ENCODE data around the gene FAM20A. TPM values are rescaled to one million over a fixed set of nuclear protein-coding genes. Genes with fewer than 3 reads are reported as not detected.

The FAM20A gene
- total RNA-seq, 2 donors from 2014 or later: 24.8 to 25.3 TPM

GRCh38 chr17:68567035-68567434, 34.1 kb downstream of the FAM20A start:
- ATAC-seq (ENCODE audit: insufficient number of reproducible peaks, low FRiP score, low read depth): no peak
- no peaks in the 10 kb centered on the region for H3K27me3 ChIP-seq (replicated peaks; ENCODE audit: insufficient read depth)
- H3K27ac ChIP-seq: no peak overlapping the region
- H3K36me3 ChIP-seq: no peaks in the 10 kb centered on the region
- no peaks in the 10 kb centered on the region for H3K9me3 ChIP-seq
- DNase-seq (ENCODE audit: low spot score): no peak
- H3K4me3 ChIP-seq: no peak overlapping the region
- H3K4me1 ChIP-seq (ENCODE audit: control insufficient read depth in 1 of 2, low read depth in 2 of 2): peaks cover 4 to 15% of the 10 kb centered on the region in 2 donors
- TF ChIP-seq CTCF (IDR thresholded peaks at IDR 0.05): no peak

DNA sequence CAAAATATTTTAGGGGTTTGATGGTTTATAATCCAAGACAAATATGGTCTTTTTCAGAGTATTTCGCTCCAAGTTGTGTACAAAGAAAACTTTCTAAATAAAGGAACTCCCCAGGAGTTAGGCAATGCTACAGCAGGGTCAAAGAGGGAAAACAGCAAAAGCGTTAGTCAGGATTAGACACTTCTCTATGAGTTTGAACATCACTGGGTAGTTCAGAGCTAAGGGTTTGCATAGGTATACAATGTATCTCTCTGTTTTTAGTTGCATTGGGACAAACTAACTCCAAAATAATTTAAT, 34.8 kb downstream of the FAM20A start:
- Histone ChIP-seq H3K36me3 (no peaks in the 10 kb centered on the region), H3K27ac (no peak overlapping the region), H3K9me3 (no peaks in the 10 kb centered on the region), H3K27me3 (replicated peaks; ENCODE audit: insufficient read depth) (no peaks in the 10 kb centered on the region), H3K4me1 (ENCODE audit: control insufficient read depth in 1 of 2, low read depth in 2 of 2) (peaks cover 4 to 21% of the 10 kb centered on the region in 2 donors), H3K4me3 (no peak overlapping the region)
- ATAC-seq (ENCODE audit: insufficient number of reproducible peaks, low FRiP score, low read depth): no peak
- no peak for TF ChIP-seq CTCF (IDR thresholded peaks at IDR 0.05)
- no peak for DNase-seq (ENCODE audit: low spot score)

DNA sequence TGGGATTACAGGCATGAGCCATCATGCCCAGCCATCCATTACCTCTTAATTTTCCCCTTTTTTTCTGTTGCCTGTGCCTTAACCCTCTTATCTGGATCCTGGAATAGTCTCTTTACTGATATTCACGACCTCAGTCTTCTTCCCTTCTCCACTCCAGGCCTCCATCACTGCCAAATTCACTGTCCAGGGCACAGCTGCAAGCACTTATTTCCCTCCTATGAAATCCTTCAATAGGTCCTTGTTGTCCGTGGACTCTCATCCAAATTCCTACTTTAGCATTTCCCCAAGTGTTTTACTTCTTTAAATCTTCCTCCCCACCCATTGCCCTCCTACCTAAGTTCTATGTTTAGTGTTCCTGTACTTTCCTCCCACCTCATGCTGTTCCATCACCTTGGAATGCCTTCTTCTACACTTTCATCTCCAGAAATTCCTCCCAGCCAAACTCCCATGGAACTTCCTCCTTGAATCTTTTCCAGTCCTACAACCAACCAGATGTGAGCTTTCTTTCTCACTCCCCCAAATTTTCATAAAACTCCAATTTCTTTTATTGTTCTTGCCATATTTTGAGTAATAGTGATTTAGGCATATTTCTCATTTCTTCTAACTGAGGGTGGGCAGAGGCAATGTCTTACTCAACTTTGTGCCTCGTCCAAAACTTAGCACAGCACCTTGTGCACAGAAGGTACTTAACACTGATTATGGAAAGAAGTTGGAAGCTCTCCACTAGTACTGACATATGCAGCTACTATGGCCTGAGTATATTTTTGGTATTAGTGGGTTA, 35.3 kb downstream of the FAM20A start:
- Histone ChIP-seq H3K4me3 (no peak overlapping the region), H3K9me3 (no peaks in the 10 kb centered on the region), H3K36me3 (no peaks in the 10 kb centered on the region), H3K27ac (no peak overlapping the region), H3K4me1 (ENCODE audit: control insufficient read depth in 1 of 2, low read depth in 2 of 2) (peaks cover 4 to 27% of the 10 kb centered on the region in 2 donors), H3K27me3 (replicated peaks; ENCODE audit: insufficient read depth) (no peaks in the 10 kb centered on the region)
- DNase-seq (ENCODE audit: low spot score) (no peak), ATAC-seq (ENCODE audit: insufficient number of reproducible peaks, low FRiP score, low read depth) (no peak)
- TF ChIP-seq CTCF (IDR thresholded peaks at IDR 0.05): no peak

DNA sequence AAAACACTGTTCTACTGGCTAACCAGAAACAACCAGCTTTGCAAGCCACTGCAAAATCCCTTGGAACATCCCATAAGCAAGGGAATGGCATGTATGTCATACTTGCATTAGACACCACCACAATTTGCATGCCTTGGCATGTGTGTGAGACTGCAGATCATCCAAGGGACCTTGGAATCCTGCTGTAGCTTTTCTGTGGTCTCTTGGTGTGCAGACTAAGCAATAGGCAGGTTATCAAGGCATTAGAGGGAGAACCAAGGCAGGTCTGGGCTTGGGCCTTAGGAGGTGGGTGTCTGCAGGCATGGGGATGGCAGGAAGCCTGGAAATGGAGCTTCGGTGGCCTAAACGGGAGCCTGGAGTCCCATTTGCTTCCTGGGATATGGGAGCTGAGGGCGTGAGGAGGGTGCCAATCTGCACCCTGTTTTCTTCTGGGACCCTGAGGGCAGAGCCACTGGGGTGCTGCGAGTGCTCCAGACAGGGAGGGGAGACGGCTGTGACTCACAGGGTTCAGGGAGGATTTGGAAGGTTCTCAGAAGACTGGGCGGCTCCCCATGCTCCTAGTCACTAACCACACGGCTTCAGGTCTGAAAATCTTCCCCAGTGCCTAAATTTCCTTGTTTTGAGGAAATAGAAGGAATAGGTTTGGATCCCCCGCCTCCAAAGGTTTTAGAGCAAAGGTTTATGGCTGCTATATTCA, 36.6 kb downstream of the FAM20A start:
- no peaks in the 10 kb centered on the region for H3K36me3 ChIP-seq
- no peak overlapping the region for H3K4me3 ChIP-seq
- no peaks in the 10 kb centered on the region for H3K27me3 ChIP-seq (replicated peaks; ENCODE audit: insufficient read depth)
- ATAC-seq (ENCODE audit: insufficient number of reproducible peaks, low FRiP score, low read depth) (no peak), DNase-seq (ENCODE audit: low spot score) (no peak)
- no peaks in the 10 kb centered on the region for H3K9me3 ChIP-seq
- TF ChIP-seq CTCF (IDR thresholded peaks at IDR 0.05): no peak
- peaks cover 4 to 34% of the 10 kb centered on the region in 2 donors for H3K4me1 ChIP-seq (ENCODE audit: control insufficient read depth in 1 of 2, low read depth in 2 of 2)
- no peak overlapping the region for H3K27ac ChIP-seq

- Histone ChIP-seq H3K27me3 (replicated peaks; ENCODE audit: insufficient read depth) (no peaks in the 10 kb centered on the region), H3K4me3 (no peak overlapping the region), H3K9me3 (no peaks in the 10 kb centered on the region), H3K36me3 (no peaks in the 10 kb centered on the region), H3K4me1 (ENCODE audit: control insufficient read depth in 1 of 2, low read depth in 2 of 2) (peaks cover 4 to 38% of the 10 kb centered on the region in 2 donors), H3K27ac (no peak overlapping the region)
- ATAC-seq (ENCODE audit: insufficient number of reproducible peaks, low FRiP score, low read depth) (no peak), DNase-seq (ENCODE audit: low spot score) (no peak)
- TF ChIP-seq CTCF (IDR thresholded peaks at IDR 0.05): no peak
Measured at GRCh38 chr17:68562736-68563135, 38.4 kb downstream of the FAM20A start.

All from thoracic aorta (tissue), 2 donors.